DND-41 (cell line): Measurements from ENCODE around the gene CCNI2.

Experiments used
- ATAC-seq: fragments of 200-7000 bp; cut with Tn5 transposase; 3 replicates; pipeline ENCODE4 v1.9.1; 2021; ENCODE audit warnings: low read depth; ENCODE audit not compliant: insufficient read depth
- DNase-seq: peaks from one replicate; pipeline ENCODE4 v3.0.0-alpha.2; 2020
- H2AFZ ChIP-seq: 2 replicates; pipeline ENCODE4 v1.6.0; 2012; ENCODE audit warnings: low read depth, low read length
- H3K27ac ChIP-seq: 2 replicates; pipeline ENCODE4 v1.5.1; 2012; ENCODE audit warnings: low read length, inconsistent platforms
- H3K27me3 ChIP-seq: fragments of 200-600 bp; sonication (generic); 2 replicates; pipeline ENCODE4 v1.6.0; 2012; ENCODE audit warnings: low read length, mild to moderate bottlenecking, inconsistent platforms; ENCODE audit not compliant: insufficient read depth, poor library complexity
- H3K36me3 ChIP-seq: 2 replicates; pipeline ENCODE4 v1.5.1; 2012; ENCODE audit warnings: low read length, inconsistent platforms; ENCODE audit not compliant: insufficient read depth
- H3K4me1 ChIP-seq: 2 replicates; pipeline ENCODE4 v1.5.1; 2012; ENCODE audit warnings: mild to moderate bottlenecking, low read length; ENCODE audit not compliant: insufficient read depth
- H3K4me2 ChIP-seq: 2 replicates; pipeline ENCODE4 v1.6.0; 2012; ENCODE audit warnings: mild to moderate bottlenecking, moderate library complexity, low read length, inconsistent platforms; ENCODE audit not compliant: insufficient read depth
- H3K4me3 ChIP-seq, 2 experiments: fragments of 200-600 bp in 1 of 2; shearing (Covaris generic) in 1 of 2; 2 replicates each; pipeline ENCODE4 v1.5.1; 2012 to 2016; ENCODE audit warnings: inconsistent platforms in 2 of 2, low read length in 2 of 2, mild to moderate bottlenecking in 2 of 2, low read depth in 1 of 2, moderate library complexity in 1 of 2
- H3K79me2 ChIP-seq: 2 replicates; pipeline ENCODE4 v1.6.0; 2012; ENCODE audit warnings: low read length, inconsistent platforms; ENCODE audit not compliant: insufficient read depth
- H3K9ac ChIP-seq: 2 replicates; pipeline ENCODE4 v1.6.0; 2012; ENCODE audit warnings: low read depth, mild to moderate bottlenecking, inconsistent platforms, low read length, moderate library complexity
- H3K9me3 ChIP-seq: 2 replicates; pipeline ENCODE4 v1.5.1; 2012; ENCODE audit warnings: low read length, moderate library complexity, mild to moderate bottlenecking, inconsistent platforms; ENCODE audit not compliant: insufficient read depth, severe bottlenecking
- H4K20me1 ChIP-seq: 2 replicates; pipeline ENCODE4 v1.6.0; 2012; ENCODE audit warnings: low read length; ENCODE audit not compliant: insufficient read depth
- EZH2 ChIP-seq: IDR thresholded peaks from 3 replicates; pipeline ENCODE4 v1.6.1; 2012; ENCODE audit warnings: borderline replicate concordance, low read depth, mild to moderate bottlenecking, moderate library complexity, low read length, inconsistent platforms; ENCODE audit not compliant: severe bottlenecking
- TF ChIP-seq, protein P1 (sequence below): IDR thresholded peaks from 2 replicates; pipeline ENCODE4 v1.5.1; 2012; ENCODE audit warnings: borderline replicate concordance, low read length, moderate library complexity, mild to moderate bottlenecking; ENCODE audit not compliant: poor library complexity, severe bottlenecking; ENCODE audit errors: extremely low read depth

Gene CCNI2

DNA sequence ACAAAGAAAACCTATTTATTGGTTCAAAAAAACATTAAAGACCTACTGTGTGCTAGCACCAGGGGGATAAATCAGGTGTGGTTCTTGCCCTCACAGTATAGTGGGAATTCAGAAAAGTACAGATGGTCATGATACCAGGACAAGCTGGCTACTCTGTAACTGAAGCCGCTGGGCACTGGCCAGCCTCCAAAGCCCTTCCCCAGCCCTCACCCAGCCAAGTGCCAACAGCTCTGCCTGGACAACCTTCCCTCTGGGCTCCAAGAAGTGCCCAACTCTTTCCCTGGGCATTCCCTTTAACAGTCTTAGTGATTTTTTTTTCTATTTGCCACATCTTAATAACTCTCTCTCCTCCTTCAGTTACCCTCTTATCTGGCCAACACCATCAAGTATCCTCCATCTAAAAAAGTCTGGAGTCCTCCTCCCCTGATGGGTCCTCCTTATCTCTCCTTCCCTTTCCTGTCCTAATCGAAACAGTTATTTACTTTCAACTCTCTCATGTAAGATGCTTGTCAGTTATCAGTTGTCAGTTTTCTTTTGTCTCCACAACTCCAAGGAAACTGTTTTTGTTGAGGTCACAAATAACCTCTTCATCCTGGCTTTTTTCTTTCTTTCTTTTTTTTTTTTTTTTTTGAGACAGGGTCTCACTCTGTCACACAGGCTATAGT lies 43.1 kb downstream of the CCNI2 start:
- Histone ChIP-seq H3K4me3 (no peak overlapping the region), H2AFZ (no peak overlapping the region), H3K4me1 (no peaks in the 10 kb centered on the region), H3K27me3 (peaks cover 14% of the 10 kb centered on the region), H3K36me3 (no peaks in the 10 kb centered on the region), H3K27ac (no peak overlapping the region), H3K9me3 (no peaks in the 10 kb centered on the region), H4K20me1 (no peaks in the 10 kb centered on the region), H3K4me2 (no peak overlapping the region), H3K79me2 (no peaks in the 10 kb centered on the region), H3K9ac (no peak overlapping the region)
- TF ChIP-seq, protein P1, sequence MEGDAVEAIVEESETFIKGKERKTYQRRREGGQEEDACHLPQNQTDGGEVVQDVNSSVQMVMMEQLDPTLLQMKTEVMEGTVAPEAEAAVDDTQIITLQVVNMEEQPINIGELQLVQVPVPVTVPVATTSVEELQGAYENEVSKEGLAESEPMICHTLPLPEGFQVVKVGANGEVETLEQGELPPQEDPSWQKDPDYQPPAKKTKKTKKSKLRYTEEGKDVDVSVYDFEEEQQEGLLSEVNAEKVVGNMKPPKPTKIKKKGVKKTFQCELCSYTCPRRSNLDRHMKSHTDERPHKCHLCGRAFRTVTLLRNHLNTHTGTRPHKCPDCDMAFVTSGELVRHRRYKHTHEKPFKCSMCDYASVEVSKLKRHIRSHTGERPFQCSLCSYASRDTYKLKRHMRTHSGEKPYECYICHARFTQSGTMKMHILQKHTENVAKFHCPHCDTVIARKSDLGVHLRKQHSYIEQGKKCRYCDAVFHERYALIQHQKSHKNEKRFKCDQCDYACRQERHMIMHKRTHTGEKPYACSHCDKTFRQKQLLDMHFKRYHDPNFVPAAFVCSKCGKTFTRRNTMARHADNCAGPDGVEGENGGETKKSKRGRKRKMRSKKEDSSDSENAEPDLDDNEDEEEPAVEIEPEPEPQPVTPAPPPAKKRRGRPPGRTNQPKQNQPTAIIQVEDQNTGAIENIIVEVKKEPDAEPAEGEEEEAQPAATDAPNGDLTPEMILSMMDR: no peak
- TF ChIP-seq EZH2: no peak
- DNase-seq (no peak), ATAC-seq (no peak)

DNA sequence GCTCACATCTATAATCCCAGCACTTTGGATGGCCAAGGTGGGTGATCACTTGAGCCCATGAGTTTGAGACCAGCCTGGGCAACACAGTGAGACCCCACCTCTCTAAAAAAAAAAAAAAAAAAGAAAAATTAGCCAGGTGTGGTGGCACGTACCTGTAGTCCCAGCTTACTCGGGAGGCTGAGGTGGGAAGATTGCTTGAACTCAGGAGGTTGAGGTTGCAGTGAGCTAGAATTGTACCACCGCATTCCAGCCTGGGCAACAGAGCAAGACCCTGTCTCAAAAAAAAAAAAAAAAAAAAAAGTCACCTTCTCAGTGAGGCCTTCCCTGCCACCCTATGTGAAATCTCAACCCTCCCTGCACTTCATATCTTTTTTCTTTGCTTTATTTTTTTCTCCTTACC lies 43.8 kb downstream of the CCNI2 start:
- no peak overlapping the region for H3K27ac ChIP-seq
- H3K9ac ChIP-seq: no peak overlapping the region
- no peak overlapping the region for H3K4me2 ChIP-seq
- H3K9me3 ChIP-seq: no peaks in the 10 kb centered on the region
- H4K20me1 ChIP-seq: no peaks in the 10 kb centered on the region
- no peaks in the 10 kb centered on the region for H3K79me2 ChIP-seq
- TF ChIP-seq EZH2: no peak
- TF ChIP-seq, protein P1: no peak
- no peak for ATAC-seq
- H3K4me1 ChIP-seq: no peaks in the 10 kb centered on the region
- DNase-seq: no peak
- no peaks in the 10 kb centered on the region for H3K36me3 ChIP-seq
- peaks cover 14% of the 10 kb centered on the region for H3K27me3 ChIP-seq
- H3K4me3 ChIP-seq: no peak overlapping the region
- H2AFZ ChIP-seq: no peak overlapping the region

DNA sequence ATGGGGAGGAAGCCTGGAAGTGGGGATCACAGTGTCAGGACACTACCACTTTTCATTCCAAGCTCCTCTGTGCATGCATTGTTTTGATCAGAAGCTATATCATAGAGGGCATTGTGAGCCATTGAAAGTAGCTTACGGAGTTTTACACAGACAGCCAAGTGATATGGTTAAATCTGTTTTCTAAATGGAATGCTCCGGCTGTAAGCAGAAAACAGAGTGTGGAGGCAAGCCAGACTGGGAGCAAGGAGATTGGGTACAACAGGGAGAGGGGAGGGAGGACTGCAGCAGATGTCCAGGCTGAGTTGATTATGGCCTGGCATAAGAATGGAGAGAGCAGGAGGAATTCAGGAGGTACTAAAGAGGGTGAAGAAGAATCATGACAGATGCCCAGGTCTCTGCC lies 50.4 kb downstream of the CCNI2 start:
- Histone ChIP-seq H3K4me3 (no peak overlapping the region), H3K4me2 (no peak overlapping the region), H4K20me1 (no peaks in the 10 kb centered on the region), H3K27me3 (peaks cover 12% of the 10 kb centered on the region), H3K36me3 (no peaks in the 10 kb centered on the region), H2AFZ (no peak overlapping the region), H3K27ac (no peak overlapping the region), H3K79me2 (no peaks in the 10 kb centered on the region), H3K9ac (no peak overlapping the region), H3K4me1 (no peaks in the 10 kb centered on the region), H3K9me3 (no peaks in the 10 kb centered on the region)
- ATAC-seq: no peak
- DNase-seq: no peak
- TF ChIP-seq, protein P1: no peak
- no peak for TF ChIP-seq EZH2
